OCI-LY1 (cell line): ENCODE measurements around the gene CD300A.

Experiments
- H2AFZ ChIP-seq: fragments of 200-600 bp; sonication (generic), shearing (Covaris generic); 2 replicates; pipeline ENCODE4 v1.6.0; 2014; ENCODE audit warnings: antibody characterized with exemption, mild to moderate bottlenecking, low read length
- H3F3A ChIP-seq: fragments of 200-600 bp; sonication (generic), shearing (Covaris generic); 2 replicates; pipeline ENCODE4 v1.6.0; 2014; ENCODE audit warnings: mild to moderate bottlenecking, antibody characterized with exemption, low read length, moderate library complexity; ENCODE audit not compliant: insufficient read depth
- H3K27ac ChIP-seq: fragments of 200-600 bp; sonication (generic); 2 replicates; pipeline ENCODE4 v1.5.1; 2014; ENCODE audit warnings: low read length, mixed run types, mild to moderate bottlenecking, low read depth; ENCODE audit not compliant: poor library complexity, severe bottlenecking
- H3K27me3 ChIP-seq: fragments of 200-600 bp; sonication (generic); 2 replicates; pipeline ENCODE4 v1.6.0; 2014; ENCODE audit warnings: antibody characterized with exemption, mild to moderate bottlenecking, low read length, moderate library complexity; ENCODE audit not compliant: insufficient read depth
- H3K36me3 ChIP-seq: fragments of 200-600 bp; sonication (generic); 2 replicates; pipeline ENCODE4 v1.6.1; 2014; ENCODE audit warnings: mild to moderate bottlenecking, antibody characterized with exemption, low read length, moderate library complexity, mixed read lengths; ENCODE audit not compliant: insufficient read depth
- H3K4me1 ChIP-seq: fragments of 200-600 bp; sonication (generic); 2 replicates; pipeline ENCODE4 v1.5.1; 2014; ENCODE audit warnings: mild to moderate bottlenecking, low read length, moderate library complexity; ENCODE audit not compliant: insufficient read depth, severe bottlenecking
- H3K4me2 ChIP-seq: fragments of 200-600 bp; sonication (generic), shearing (Covaris generic); 2 replicates; pipeline ENCODE4 v1.6.1; 2014; ENCODE audit warnings: low read length
- H3K4me3 ChIP-seq: fragments of 200-600 bp; sonication (generic); 2 replicates; pipeline ENCODE4 v1.5.1; 2014; ENCODE audit warnings: low read length, low read depth, mild to moderate bottlenecking, mixed read lengths; ENCODE audit not compliant: poor library complexity, severe bottlenecking
- H3K79me2 ChIP-seq: fragments of 200-600 bp; shearing (Covaris generic); 2 replicates; pipeline ENCODE4 v1.6.1; 2016; ENCODE audit warnings: mixed run types, low read length, mixed read lengths; ENCODE audit not compliant: insufficient read depth
- H3K9ac ChIP-seq: fragments of 200-600 bp; sonication (generic), shearing (Covaris generic); 2 replicates; pipeline ENCODE4 v1.6.1; 2014; ENCODE audit warnings: mild to moderate bottlenecking, low read length, mixed read lengths
- H3K9me2 ChIP-seq: fragments of 200-600 bp; sonication (generic), shearing (Covaris generic); 2 replicates; pipeline ENCODE4 v1.6.1; 2014; ENCODE audit warnings: low read depth, mild to moderate bottlenecking, low read length, mixed read lengths
- H3K9me3 ChIP-seq: fragments of 200-600 bp; shearing (Covaris generic); 2 replicates; pipeline ENCODE4 v1.6.1; 2014; ENCODE audit warnings: low read length, mixed read lengths
- H4K20me1 ChIP-seq: fragments of 200-600 bp; sonication (generic), shearing (Covaris generic); 2 replicates; pipeline ENCODE4 v1.6.0; 2016; ENCODE audit warnings: mild to moderate bottlenecking, low read length; ENCODE audit not compliant: insufficient read depth
- EZH2 ChIP-seq: fragments of 200-600 bp; sonication (generic), shearing (Covaris generic); IDR thresholded peaks from 2 replicates; pipeline ENCODE4 v1.8.0; 2017; ENCODE audit warnings: borderline replicate concordance, mixed run types, mild to moderate bottlenecking, antibody characterized with exemption, low read length, moderate library complexity, mixed read lengths
- TF ChIP-seq, protein P1 (sequence below): fragments of 200-600 bp; sonication (generic), shearing (Covaris generic); IDR thresholded peaks from 2 replicates; pipeline ENCODE4 v1.5.1; 2017; ENCODE audit warnings: mild to moderate bottlenecking, antibody characterized with exemption, low read length, moderate library complexity, mixed read lengths

The CD300A gene

GRCh38 chr17:74464730-74465377 is 1.6 kb upstream of the CD300A start:
- Histone ChIP-seq H3K4me1 (no peaks in the 10 kb centered on the region), H4K20me1 (no peaks in the 10 kb centered on the region), H3K4me3 (no peak overlapping the region), H3K27me3 (no peaks in the 10 kb centered on the region), H3K9me2 (no peaks in the 10 kb centered on the region), H3F3A (no peaks in the 10 kb centered on the region), H3K9me3 (no peaks in the 10 kb centered on the region), H3K36me3 (no peaks in the 10 kb centered on the region), H2AFZ (no peak overlapping the region), H3K4me2 (no peak overlapping the region), H3K79me2 (no peaks in the 10 kb centered on the region), H3K27ac (no peak overlapping the region), H3K9ac (no peak overlapping the region)
- no peak for TF ChIP-seq EZH2
- TF ChIP-seq, protein P1, sequence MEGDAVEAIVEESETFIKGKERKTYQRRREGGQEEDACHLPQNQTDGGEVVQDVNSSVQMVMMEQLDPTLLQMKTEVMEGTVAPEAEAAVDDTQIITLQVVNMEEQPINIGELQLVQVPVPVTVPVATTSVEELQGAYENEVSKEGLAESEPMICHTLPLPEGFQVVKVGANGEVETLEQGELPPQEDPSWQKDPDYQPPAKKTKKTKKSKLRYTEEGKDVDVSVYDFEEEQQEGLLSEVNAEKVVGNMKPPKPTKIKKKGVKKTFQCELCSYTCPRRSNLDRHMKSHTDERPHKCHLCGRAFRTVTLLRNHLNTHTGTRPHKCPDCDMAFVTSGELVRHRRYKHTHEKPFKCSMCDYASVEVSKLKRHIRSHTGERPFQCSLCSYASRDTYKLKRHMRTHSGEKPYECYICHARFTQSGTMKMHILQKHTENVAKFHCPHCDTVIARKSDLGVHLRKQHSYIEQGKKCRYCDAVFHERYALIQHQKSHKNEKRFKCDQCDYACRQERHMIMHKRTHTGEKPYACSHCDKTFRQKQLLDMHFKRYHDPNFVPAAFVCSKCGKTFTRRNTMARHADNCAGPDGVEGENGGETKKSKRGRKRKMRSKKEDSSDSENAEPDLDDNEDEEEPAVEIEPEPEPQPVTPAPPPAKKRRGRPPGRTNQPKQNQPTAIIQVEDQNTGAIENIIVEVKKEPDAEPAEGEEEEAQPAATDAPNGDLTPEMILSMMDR: no peak

DNA sequence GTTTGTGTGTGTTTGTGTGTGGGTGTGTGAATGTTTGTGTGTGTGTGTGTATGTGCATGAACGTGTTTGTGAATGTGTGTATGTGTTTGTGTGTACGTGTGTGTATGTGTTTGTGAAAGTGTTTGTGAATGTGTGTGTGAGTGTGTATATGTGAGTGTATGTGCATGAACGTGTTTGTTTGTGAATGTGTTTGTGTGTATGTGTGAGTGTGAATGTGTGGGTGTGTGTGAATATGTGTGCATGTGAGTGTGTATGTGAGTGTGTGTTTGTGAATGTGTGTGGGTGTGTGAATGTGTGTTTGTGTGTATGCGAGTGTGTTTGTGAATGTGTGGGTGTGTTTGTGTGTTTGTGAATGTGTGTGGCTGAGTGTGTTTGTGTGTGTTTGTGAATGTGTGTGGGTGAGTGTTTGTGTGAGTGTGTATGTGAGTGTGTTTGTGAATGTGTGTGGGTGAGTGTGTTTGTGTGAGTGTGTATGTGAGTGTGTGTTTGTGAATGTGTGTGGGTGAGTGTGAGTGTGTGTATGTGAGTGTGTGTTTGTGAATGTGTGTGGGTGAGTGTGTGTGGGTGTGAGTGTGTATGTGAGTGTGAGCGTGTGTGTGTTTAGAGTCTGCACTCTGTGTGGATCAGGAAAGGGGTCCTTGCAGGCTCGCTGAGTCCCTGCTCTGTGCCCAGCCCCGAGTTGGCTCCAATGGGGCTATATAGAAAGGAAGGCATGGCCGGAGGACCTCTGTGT is 890 bp upstream of the CD300A start:
- H3F3A ChIP-seq: no peaks in the 10 kb centered on the region
- H3K27me3 ChIP-seq: no peaks in the 10 kb centered on the region
- no peak overlapping the region for H2AFZ ChIP-seq
- no peaks in the 10 kb centered on the region for H4K20me1 ChIP-seq
- H3K4me1 ChIP-seq: no peaks in the 10 kb centered on the region
- no peak overlapping the region for H3K4me3 ChIP-seq
- H3K9ac ChIP-seq: no peak overlapping the region
- H3K4me2 ChIP-seq: no peak overlapping the region
- TF ChIP-seq, protein P1: no peak
- TF ChIP-seq EZH2: no peak
- no peaks in the 10 kb centered on the region for H3K9me3 ChIP-seq
- H3K79me2 ChIP-seq: no peaks in the 10 kb centered on the region
- H3K27ac ChIP-seq: no peak overlapping the region
- H3K9me2 ChIP-seq: no peaks in the 10 kb centered on the region
- no peaks in the 10 kb centered on the region for H3K36me3 ChIP-seq

DNA sequence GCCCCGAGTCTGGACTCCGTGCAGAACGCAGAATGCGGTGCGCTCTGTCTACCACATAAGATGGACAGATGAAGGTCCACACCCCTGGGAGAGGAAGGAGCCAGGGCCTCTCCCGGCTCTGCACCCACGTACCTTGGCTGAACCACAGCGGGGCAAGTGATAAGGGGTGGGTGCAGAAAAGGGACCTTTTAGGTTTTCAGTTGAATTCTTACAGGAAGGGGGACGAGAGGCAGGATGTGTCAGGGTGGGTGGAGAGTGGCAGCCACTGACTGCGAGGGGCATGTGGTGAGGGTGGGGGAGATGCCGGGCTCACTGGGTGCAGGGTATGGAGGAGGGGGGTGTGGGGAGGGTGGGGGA is 372 bp downstream of the CD300A start:
- Histone ChIP-seq H3K4me2 (no peak overlapping the region), H3K27ac (no peak overlapping the region), H3K4me1 (no peaks in the 10 kb centered on the region), H2AFZ (no peak overlapping the region), H3K79me2 (no peaks in the 10 kb centered on the region), H3K9me3 (no peaks in the 10 kb centered on the region), H3K9ac (no peak overlapping the region), H3K9me2 (no peaks in the 10 kb centered on the region), H3K36me3 (no peaks in the 10 kb centered on the region), H3K4me3 (no peak overlapping the region), H3F3A (no peaks in the 10 kb centered on the region), H4K20me1 (no peaks in the 10 kb centered on the region), H3K27me3 (no peaks in the 10 kb centered on the region)
- TF ChIP-seq, protein P1: no peak
- TF ChIP-seq EZH2: no peak
